Measurements from ENCODE around the gene FHIT.
"Not testable (repeated sequence)": the region's sequence is repeated elsewhere in the genome, so short reads cannot be mapped to it uniquely, and the experiment has no call there.

Gene FHIT

DNA sequence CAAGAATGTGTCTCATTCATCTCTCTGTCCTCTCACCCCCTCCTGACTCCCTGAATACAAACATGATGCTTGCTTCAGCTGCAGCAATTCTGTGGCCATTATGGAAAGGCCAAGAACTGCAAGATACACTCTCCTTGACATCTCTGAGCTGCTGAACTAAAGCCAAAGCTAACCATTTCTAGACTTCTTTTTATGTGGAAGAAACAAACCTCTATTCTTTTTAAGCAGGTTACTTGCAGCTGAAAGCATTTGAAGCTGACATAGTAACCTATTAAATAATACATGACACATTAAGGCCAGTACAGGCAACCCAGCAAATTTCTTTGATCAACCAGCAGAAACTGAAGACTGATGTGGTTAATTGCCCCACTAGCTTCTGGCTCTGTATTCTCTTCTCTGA, 17.5 kb downstream of the FHIT start:
- no peak overlapping the region for H3K27ac ChIP-seq
- no peak overlapping the region for H3K4me3 ChIP-seq

DNA sequence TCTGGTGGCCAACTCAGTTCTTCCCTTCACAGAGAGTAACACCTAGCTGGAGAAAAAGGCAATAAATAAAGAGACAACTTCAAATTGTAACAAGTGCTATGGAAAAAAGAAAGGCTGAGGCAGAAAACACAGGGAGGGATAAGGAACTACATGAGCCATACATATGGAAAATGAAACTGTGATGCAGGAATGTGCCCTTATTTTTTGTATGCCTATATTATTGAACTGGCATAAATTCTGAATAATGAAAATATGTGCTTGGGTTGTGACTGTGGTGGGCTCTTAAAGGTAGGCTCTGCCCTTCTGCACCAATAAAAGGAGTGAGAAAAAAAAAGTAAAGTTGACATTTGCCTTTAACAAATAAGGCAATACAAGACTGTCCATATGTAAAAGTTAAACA, 19.6 kb downstream of the FHIT start:
- Histone ChIP-seq H3K4me3 (no peak overlapping the region), H3K27ac (no peak overlapping the region)

GRCh38 chr3:61227799-61228198, 23.5 kb downstream of the FHIT start:
- no peak overlapping the region for H3K4me3 ChIP-seq
- no peak overlapping the region for H3K27ac ChIP-seq

- Histone ChIP-seq H3K27ac (no peak overlapping the region), H3K4me3 (no peak overlapping the region)
Measured at GRCh38 chr3:61226166-61226686, 25.0 kb downstream of the FHIT start.

GRCh38 chr3:61224823-61225222, 26.4 kb downstream of the FHIT start:
- Histone ChIP-seq H3K27ac (no peak overlapping the region), H3K4me3 (no peak overlapping the region)

DNA sequence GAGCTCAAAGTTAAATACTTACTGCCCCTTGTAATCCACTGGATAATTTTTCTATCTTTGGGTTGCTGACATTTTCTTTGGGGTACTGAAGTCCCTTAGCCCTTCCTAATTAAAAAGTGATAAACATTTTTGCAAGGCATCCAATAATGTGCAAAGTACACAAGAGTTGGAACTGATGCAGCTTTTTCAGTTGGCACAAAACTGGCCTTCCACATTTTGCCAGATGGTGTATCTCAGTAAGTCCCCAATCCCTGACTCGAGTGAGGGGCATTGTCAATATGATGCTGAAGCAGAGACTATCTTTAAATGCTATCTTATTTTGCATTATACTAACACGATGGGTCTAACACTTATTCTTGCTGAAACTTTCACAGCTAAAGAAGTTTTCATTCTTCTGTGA, 27.8 kb downstream of the FHIT start:
- no peak overlapping the region for H3K27ac ChIP-seq

DNA sequence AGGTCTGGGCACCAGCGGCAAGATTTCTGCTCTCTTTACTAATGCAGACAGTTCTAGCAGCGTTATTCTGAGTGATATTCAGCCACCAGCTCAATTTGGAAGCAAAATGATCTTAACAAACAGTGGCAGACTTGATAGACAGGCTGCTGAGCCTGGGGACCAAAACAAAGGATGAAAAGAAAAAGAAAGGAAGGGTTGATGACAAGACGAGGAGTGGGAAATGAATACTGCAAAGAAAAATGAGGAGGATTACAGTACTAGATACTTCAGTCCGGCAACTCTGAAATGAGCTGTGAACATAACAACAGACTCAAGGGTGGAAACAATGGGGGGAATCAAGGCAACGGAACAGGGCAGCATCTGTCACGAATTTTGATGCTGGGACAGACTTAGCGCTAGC, 28.8 kb downstream of the FHIT start:
- no peak overlapping the region for H3K4me3 ChIP-seq
- H3K27ac ChIP-seq = no peak overlapping the region

More for the DNA sequence above, 27.8 kb downstream of the FHIT start:
- H3K4me3 ChIP-seq = no peak overlapping the region

DNA sequence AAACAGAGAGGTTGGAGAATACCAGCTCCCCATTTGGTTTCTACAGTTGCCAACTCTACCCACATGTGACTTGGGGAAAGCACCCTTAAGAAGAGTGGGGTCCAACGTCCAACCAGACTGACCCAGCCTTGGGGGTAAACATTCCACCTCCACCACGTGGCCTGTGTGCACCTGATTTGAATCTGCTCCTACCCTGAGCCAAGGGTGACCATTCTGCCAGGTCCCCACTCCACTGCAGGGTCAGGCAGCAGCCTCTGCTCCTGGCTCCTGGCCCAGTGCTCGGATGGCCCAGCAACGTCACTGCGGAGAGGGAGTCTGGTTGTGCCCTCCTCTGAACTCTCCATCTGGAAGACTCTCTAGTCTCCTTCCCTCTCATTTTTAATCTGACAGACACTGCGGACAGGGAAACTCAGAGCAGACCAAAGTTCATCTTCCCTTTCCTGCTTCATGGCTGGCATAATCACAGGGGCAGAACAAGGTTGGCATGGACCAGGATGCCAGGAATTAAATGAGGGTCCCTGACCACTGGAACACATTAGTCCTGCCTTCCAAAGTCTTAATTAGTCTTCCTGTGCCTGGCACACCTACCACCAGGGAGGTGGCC, 29.4 kb downstream of the FHIT start:
- H3K27ac ChIP-seq = no peak overlapping the region

GRCh38 chr3:61218504-61218903, 32.7 kb downstream of the FHIT start:
- no peak overlapping the region for H3K27ac ChIP-seq
- no peak overlapping the region for H3K4me3 ChIP-seq

More for the DNA sequence above, 29.4 kb downstream of the FHIT start:
- H3K4me3 ChIP-seq = no peak overlapping the region

- H3K4me3 ChIP-seq = not testable (repeated sequence)
Measured at GRCh38 chr3:61216171-61216570, 35.1 kb downstream of the FHIT start.

DNA sequence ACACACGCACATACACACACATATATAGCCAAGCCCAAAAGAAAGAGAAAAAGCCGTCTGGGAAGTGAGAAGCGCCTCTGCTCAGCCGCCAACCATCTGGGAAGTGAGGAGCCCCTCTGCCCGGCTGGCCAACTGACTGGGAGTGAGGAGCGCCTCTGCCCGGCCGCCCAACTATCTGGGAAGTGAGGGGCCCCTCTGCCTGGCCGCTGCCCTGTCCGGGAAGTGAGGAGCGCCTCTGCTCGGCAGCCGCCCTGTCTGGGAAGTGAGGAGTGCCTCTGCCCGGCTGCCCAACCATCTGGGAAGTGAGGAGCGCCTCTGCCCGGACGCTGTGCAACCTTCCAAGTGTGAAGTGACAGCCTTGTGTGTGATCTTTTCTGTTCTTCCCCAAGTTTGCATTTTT, 49.2 kb downstream of the FHIT start:
- Histone ChIP-seq H3K4me3 (no peak overlapping the region), H3K27ac (no peak overlapping the region)

More at GRCh38 chr3:61216171-61216570, 35.1 kb downstream of the FHIT start:
- H3K27ac ChIP-seq = not testable (repeated sequence)

- Histone ChIP-seq H3K4me3 (no peak overlapping the region), H3K27ac (no peak overlapping the region)
Measured at GRCh38 chr3:61201071-61201470, 50.2 kb downstream of the FHIT start.

- Histone ChIP-seq H3K4me3 (no peak overlapping the region), H3K27ac (no peak overlapping the region)
Measured at GRCh38 chr3:61200270-61200669, 51.0 kb downstream of the FHIT start.

GRCh38 chr3:61199843-61200242, 51.4 kb downstream of the FHIT start:
- H3K27ac ChIP-seq = no peak overlapping the region
- no peak overlapping the region for H3K4me3 ChIP-seq

GRCh38 chr3:61194892-61195538, 56.2 kb downstream of the FHIT start:
- H3K4me3 ChIP-seq = no peak overlapping the region
- no peak overlapping the region for H3K27ac ChIP-seq

DNA sequence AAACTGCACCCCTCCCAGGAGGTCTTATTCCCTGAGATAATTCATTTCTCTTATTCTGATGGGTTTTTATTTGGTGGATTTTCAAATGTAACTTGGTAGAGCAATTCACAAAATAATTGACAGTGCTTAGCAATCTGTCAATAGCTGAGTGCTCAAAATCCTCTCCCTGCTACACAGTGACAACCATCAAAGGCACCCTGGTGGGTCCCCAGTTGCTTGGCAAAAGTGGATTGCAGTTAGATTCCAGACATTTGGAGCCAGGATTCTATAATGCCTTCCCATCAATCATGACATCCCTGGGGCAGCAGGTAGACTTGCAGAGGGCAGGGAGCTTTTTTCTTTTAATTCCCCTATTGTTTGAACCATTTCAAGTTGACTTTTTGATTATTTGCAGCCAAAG, 59.0 kb downstream of the FHIT start:
- Histone ChIP-seq H3K4me3 (no peak overlapping the region), H3K27ac (no peak overlapping the region)

DNA sequence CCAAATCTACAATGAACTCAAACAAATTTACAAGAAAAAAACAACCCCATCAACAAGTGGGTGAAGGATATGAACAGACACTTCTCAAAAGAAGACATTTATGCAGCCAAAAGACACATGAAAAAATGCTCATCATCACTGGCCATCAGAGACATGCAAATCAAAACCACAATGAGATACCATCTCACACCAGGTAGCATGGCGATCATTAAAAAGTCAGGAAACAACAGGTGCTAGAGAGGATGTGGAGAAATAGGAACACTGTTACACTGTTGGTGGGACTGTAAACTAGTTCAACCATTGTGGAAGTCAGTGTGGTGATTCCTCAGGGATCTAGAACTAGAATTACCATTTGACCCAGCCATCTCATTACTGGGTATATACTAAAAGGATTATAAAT, 61.0 kb downstream of the FHIT start:
- not testable (repeated sequence) for H3K4me3 ChIP-seq, H3K27ac ChIP-seq

DNA sequence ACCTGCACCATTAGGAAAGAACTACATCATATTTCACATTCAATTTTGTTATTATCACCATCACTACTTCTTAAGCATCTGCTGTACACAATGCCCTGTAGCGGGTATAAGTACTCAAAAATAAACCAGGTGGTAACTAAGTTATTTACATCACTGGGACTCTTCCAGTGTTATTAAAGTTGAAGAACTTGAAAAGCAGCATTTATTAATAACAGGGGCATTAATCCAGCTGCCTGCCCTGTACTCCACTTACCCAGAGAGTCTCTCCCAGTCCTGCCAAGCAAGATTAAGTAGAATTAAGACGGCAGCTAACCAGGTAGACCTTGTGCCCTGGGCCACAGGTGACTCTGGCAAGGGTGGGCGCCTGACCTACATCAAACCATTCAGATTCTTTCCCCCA, 65.2 kb downstream of the FHIT start:
- no peak overlapping the region for H3K27ac ChIP-seq
- H3K4me3 ChIP-seq = no peak overlapping the region

DNA sequence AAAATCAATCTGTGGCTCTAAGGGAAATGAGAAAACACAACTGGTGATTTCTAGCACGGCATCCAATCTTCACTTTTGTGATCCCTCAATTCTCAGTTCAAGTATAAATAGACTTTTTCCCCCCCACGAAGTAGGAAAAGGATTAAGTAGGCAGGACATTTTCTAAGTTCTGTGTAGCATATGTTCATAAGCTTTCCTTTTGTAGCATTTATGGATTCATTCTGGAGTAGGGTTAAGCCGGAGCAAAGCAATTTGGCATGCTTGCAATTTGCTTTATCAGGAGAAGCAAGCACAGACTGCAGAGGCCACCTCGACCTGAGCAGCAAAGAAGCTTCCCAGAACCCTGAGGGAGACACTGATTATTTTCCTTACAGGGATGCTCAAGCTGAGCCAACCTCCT, 66.3 kb downstream of the FHIT start:
- no peak overlapping the region for H3K4me3 ChIP-seq
- no peak overlapping the region for H3K27ac ChIP-seq

DNA sequence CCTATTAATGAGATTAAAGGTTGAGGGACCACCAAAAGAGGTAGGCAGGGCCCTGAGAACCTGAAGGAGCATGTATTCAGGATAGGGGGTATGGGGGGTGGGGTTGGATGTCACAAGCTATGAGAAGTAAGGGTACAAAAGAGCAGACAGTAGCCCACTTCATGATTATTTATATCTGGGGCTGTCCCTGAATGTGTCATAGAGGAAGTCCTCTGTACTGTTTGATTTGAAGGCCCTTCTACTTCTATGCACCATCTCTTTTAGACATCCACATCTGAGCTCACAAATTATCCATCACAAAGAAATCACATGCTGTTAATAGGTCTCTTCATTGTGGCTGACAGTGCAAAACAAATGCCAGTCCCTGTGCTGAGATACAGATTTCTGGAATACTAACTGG, 68.6 kb downstream of the FHIT start:
- no peak overlapping the region for H3K27ac ChIP-seq
- no peak overlapping the region for H3K4me3 ChIP-seq

- Histone ChIP-seq H3K27ac (no peak overlapping the region), H3K4me3 (no peak overlapping the region)
Measured at GRCh38 chr3:61181874-61182273, 69.4 kb downstream of the FHIT start.

DNA sequence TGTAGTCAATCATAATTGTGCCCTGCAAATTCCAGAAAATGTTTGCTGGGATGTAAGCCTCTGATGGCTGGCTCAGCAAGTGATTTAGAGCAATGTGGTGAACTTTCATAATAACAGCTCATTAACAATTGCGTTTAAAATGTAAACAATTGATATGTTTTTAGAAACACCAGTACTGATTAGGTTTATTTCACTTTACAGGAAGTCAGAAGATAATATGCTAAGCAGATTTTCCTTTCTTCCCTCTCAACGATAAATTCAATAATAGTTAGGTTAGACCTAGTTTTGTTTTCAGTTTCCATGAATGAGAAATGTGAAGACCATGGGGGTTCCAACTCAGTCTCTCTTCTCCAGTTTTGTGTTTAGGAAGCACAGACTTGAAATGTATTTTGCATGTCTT, 71.0 kb downstream of the FHIT start:
- H3K4me3 ChIP-seq = no peak overlapping the region

More for the DNA sequence above, 71.0 kb downstream of the FHIT start:
- H3K27ac ChIP-seq = no peak overlapping the region
